ENCODE measurements around the gene PPFIA1.

DNA sequence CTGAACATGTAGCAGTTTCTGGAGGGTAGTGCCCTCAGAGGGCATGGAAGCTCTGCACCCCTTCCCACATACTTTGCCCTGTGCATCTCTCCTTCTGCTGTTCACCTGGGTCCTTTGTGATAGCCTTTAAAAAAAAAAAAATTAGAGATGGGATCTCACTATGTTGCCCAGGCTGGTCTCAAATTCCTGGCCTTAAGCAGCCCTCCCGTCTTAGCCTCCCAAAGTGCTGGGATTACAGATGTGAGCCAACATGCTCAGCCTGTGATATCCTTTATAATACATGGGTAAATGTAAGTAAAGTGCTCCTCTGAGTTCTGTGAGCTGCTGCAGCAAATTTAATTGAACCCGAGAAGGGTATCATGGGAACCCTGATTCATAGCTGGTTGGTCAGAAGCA lies 33.7 kb downstream of the PPFIA1 start:
- TF ChIP-seq POLR2A (IDR thresholded peaks at IDR 0.05; ENCODE audit: insufficient read depth in 1 of 2, low read depth in 2 of 2, low read length in 2 of 2) (no peak), EZH2 (conservative IDR thresholded peaks at IDR 0.05; ENCODE audit: low read depth, low read length) (no peak), ZSCAN29 (CRISPR knock-in tag; conservative IDR thresholded peaks at IDR 0.05) (no peak), ZNF543 (CRISPR knock-in tag; IDR thresholded peaks at IDR 0.05) (no peak), FOXO1 (CRISPR knock-in tag; IDR thresholded peaks at IDR 0.05) (no peak), SRSF1 (optimal IDR thresholded peaks at IDR 0.05; ENCODE audit: low read depth, low read length) (no peak), SP1 (IDR thresholded peaks at IDR 0.05) (no peak), SP1 (CRISPR knock-in tag; IDR thresholded peaks at IDR 0.05) (no peak), FOXA1 (IDR thresholded peaks at IDR 0.05) (no peak), FOXA1 (CRISPR knock-in tag; IDR thresholded peaks at IDR 0.05) (no peak)
- TF ChIP-seq, protein P1, sequence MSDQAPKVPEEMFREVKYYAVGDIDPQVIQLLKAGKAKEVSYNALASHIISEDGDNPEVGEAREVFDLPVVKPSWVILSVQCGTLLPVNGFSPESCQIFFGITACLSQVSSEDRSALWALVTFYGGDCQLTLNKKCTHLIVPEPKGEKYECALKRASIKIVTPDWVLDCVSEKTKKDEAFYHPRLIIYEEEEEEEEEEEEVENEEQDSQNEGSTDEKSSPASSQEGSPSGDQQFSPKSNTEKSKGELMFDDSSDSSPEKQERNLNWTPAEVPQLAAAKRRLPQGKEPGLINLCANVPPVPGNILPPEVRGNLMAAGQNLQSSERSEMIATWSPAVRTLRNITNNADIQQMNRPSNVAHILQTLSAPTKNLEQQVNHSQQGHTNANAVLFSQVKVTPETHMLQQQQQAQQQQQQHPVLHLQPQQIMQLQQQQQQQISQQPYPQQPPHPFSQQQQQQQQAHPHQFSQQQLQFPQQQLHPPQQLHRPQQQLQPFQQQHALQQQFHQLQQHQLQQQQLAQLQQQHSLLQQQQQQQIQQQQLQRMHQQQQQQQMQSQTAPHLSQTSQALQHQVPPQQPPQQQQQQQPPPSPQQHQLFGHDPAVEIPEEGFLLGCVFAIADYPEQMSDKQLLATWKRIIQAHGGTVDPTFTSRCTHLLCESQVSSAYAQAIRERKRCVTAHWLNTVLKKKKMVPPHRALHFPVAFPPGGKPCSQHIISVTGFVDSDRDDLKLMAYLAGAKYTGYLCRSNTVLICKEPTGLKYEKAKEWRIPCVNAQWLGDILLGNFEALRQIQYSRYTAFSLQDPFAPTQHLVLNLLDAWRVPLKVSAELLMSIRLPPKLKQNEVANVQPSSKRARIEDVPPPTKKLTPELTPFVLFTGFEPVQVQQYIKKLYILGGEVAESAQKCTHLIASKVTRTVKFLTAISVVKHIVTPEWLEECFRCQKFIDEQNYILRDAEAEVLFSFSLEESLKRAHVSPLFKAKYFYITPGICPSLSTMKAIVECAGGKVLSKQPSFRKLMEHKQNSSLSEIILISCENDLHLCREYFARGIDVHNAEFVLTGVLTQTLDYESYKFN (CRISPR knock-in tag; conservative IDR thresholded peaks at IDR 0.05): no peak
- TF ChIP-seq, protein P2, sequence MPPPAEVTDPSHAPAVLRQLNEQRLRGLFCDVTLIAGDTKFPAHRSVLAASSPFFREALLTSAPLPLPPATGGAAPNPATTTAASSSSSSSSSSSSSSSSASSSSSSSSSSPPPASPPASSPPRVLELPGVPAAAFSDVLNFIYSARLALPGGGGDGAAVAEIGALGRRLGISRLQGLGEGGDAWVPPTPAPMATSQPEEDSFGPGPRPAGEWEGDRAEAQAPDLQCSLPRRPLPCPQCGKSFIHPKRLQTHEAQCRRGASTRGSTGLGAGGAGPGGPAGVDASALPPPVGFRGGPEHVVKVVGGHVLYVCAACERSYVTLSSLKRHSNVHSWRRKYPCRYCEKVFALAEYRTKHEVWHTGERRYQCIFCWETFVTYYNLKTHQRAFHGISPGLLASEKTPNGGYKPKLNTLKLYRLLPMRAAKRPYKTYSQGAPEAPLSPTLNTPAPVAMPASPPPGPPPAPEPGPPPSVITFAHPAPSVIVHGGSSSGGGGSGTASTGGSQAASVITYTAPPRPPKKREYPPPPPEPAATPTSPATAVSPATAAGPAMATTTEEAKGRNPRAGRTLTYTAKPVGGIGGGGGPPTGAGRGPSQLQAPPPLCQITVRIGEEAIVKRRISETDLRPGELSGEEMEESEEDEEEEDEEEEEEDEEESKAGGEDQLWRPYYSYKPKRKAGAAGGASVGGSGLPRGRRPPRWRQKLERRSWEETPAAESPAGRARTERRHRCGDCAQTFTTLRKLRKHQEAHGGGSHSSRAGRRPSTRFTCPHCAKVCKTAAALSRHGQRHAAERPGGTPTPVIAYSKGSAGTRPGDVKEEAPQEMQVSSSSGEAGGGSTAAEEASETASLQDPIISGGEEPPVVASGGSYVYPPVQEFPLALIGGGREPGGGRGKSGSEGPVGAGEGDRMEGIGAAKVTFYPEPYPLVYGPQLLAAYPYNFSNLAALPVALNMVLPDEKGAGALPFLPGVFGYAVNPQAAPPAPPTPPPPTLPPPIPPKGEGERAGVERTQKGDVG (CRISPR knock-in tag; IDR thresholded peaks at IDR 0.05; ENCODE audit: borderline replicate concordance): no peak
- TF ChIP-seq, protein P3, sequence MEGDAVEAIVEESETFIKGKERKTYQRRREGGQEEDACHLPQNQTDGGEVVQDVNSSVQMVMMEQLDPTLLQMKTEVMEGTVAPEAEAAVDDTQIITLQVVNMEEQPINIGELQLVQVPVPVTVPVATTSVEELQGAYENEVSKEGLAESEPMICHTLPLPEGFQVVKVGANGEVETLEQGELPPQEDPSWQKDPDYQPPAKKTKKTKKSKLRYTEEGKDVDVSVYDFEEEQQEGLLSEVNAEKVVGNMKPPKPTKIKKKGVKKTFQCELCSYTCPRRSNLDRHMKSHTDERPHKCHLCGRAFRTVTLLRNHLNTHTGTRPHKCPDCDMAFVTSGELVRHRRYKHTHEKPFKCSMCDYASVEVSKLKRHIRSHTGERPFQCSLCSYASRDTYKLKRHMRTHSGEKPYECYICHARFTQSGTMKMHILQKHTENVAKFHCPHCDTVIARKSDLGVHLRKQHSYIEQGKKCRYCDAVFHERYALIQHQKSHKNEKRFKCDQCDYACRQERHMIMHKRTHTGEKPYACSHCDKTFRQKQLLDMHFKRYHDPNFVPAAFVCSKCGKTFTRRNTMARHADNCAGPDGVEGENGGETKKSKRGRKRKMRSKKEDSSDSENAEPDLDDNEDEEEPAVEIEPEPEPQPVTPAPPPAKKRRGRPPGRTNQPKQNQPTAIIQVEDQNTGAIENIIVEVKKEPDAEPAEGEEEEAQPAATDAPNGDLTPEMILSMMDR (CRISPR knock-in tag; IDR thresholded peaks at IDR 0.05): no peak

All from HepG2 (cell line).